Thoracic aorta (tissue), 2 donors: Measurements from ENCODE around the gene FLRT1. TPM values are rescaled to one million over a fixed set of nuclear protein-coding genes. Genes with fewer than 3 reads are reported as not detected.

Source experiments
- ATAC-seq: fragments of 150-250 bp; one replicate; pipeline ENCODE4 v1.8.0; 2017; ENCODE audit warnings: low read depth; ENCODE audit not compliant: insufficient number of reproducible peaks, low FRiP score
- DNase-seq: peaks from one replicate; pipeline ENCODE4 v3.0.0-alpha.2; 2020; ENCODE audit warnings: low spot score
- H3K27ac ChIP-seq, 2 donors: fragments of 200-600 bp; sonication (generic); 1 replicate in 1 of 2; 2 replicates in 1 of 2; pipeline ENCODE4 v1.5.1; 2016; ENCODE audit warnings: mild to moderate bottlenecking in 2 of 2, moderate library complexity in 2 of 2
- H3K27me3 ChIP-seq: fragments of 200-600 bp; sonication (generic); replicated peaks from 2 replicates; pipeline ENCODE4 v1.6.0; 2016; ENCODE audit warnings: mild to moderate bottlenecking; ENCODE audit not compliant: insufficient read depth
- H3K36me3 ChIP-seq: fragments of 200-600 bp; sonication (generic); one replicate; pipeline ENCODE4 v1.5.1; 2016
- H3K4me1 ChIP-seq, 2 donors: fragments of 200-600 bp; sonication (generic); 1 replicate in 1 of 2; 2 replicates in 1 of 2; pipeline versions ENCODE4 v1.5.1 to v1.6.0; 2016; ENCODE audit warnings: low read depth in 2 of 2, mild to moderate bottlenecking in 1 of 2; ENCODE audit not compliant: control insufficient read depth in 1 of 2
- H3K4me3 ChIP-seq: fragments of 200-600 bp; sonication (generic); 2 replicates; pipeline ENCODE4 v1.5.1; 2016; ENCODE audit warnings: mild to moderate bottlenecking
- H3K9me3 ChIP-seq: fragments of 200-600 bp; sonication (generic); 2 replicates; pipeline ENCODE4 v1.5.1; 2016
- CTCF ChIP-seq: fragments of 200-600 bp; sonication (generic); IDR thresholded peaks from one replicate; pipeline ENCODE4 v1.5.1; 2019; ENCODE audit warnings: antibody characterized with exemption
- total RNA-seq, 2 donors: library from RNA; depleted of rRNA; stranded (reverse); fragments of >200 nt; gene quantifications; one replicate each; pipeline versions ENCODE4 v1.1.0 to v1.2.3, GENCODE V29; 2016

Gene FLRT1
- total RNA-seq, 2 donors from 2014 or later: 0.41 TPM; not detected in 1

GRCh38 chr11:64017945-64018224, 17.8 kb upstream of the FLRT1 start:
- H3K9me3 ChIP-seq: no peaks in the 10 kb centered on the region
- no peaks in the 10 kb centered on the region for H3K27me3 ChIP-seq
- no peak for TF ChIP-seq CTCF
- ATAC-seq (no peak), DNase-seq (no peak)
- H3K27ac ChIP-seq: no peak overlapping the region
- H3K4me1 ChIP-seq: no peaks in the 10 kb centered on the region
- no peaks in the 10 kb centered on the region for H3K36me3 ChIP-seq
- no peak overlapping the region for H3K4me3 ChIP-seq

GRCh38 chr11:64018310-64018709, 17.4 kb upstream of the FLRT1 start:
- ATAC-seq (no peak), DNase-seq (no peak)
- Histone ChIP-seq H3K27ac (no peak overlapping the region), H3K36me3 (no peaks in the 10 kb centered on the region), H3K4me3 (no peak overlapping the region), H3K27me3 (no peaks in the 10 kb centered on the region), H3K4me1 (no peaks in the 10 kb centered on the region), H3K9me3 (no peaks in the 10 kb centered on the region)
- no peak for TF ChIP-seq CTCF

- H3K9me3 ChIP-seq: no peaks in the 10 kb centered on the region
- no peak overlapping the region for H3K27ac ChIP-seq
- TF ChIP-seq CTCF: no peak
- no peaks in the 10 kb centered on the region for H3K4me1 ChIP-seq
- H3K27me3 ChIP-seq: no peaks in the 10 kb centered on the region
- no peaks in the 10 kb centered on the region for H3K36me3 ChIP-seq
- DNase-seq (no peak), ATAC-seq (no peak)
- H3K4me3 ChIP-seq: no peak overlapping the region
Measured at GRCh38 chr11:64019106-64020037, 16.4 kb upstream of the FLRT1 start.

GRCh38 chr11:64020976-64021756, 14.6 kb upstream of the FLRT1 start:
- no peaks in the 10 kb centered on the region for H3K27me3 ChIP-seq
- no peak for TF ChIP-seq CTCF
- H3K4me3 ChIP-seq: no peak overlapping the region
- no peak for DNase-seq
- ATAC-seq: no peak
- H3K9me3 ChIP-seq: no peaks in the 10 kb centered on the region
- no peaks in the 10 kb centered on the region for H3K36me3 ChIP-seq
- no peaks in the 10 kb centered on the region for H3K4me1 ChIP-seq
- H3K27ac ChIP-seq: no peak overlapping the region

GRCh38 chr11:64021757-64022093, 14.0 kb upstream of the FLRT1 start:
- Histone ChIP-seq H3K4me3 (no peak overlapping the region), H3K36me3 (no peaks in the 10 kb centered on the region), H3K27ac (no peak overlapping the region), H3K9me3 (no peaks in the 10 kb centered on the region), H3K27me3 (no peaks in the 10 kb centered on the region), H3K4me1 (no peaks in the 10 kb centered on the region)
- DNase-seq: no peak
- ATAC-seq: no peak
- TF ChIP-seq CTCF: no peak
